HepG2 (cell line): Measurements from ENCODE around the gene NDUFB7. TPM values are rescaled to one million over a fixed set of nuclear protein-coding genes. Genes with fewer than 3 reads are reported as not detected.
A peak's percentile ranks its signal among the peaks of the same experiment; 100 is the strongest.

Source experiments
- ATAC-seq: fragments of 200-7000 bp; cut with Tn5 transposase; 3 replicates; pipeline ENCODE4 v1.9.1; 2020; ENCODE audit warnings: mild to moderate bottlenecking, moderate library complexity
- BruUV-seq: library from RNA; stranded (reverse); fragments of 400-500 nt; replicated peaks from 2 replicates; lab custom pipeline; 2021; lab: Mats Ljungman, UMichigan
- CTCF ChIA-PET: fragments of 300-600 bp; formaldehyde crosslinking; extraction: SDS; loops from one replicate; lab custom pipeline; 2021; ENCODE audit warnings: low total read pairs, inconsistent platforms, low intra/inter-chr PET ratio; lab: Yijun Ruan, JAX
- POLR2A ChIA-PET: fragments of 350-600 bp; sonication (Branson Sonifier 250); formaldehyde crosslinking; loops from one replicate; lab custom pipeline; 2020; ENCODE audit warnings: antibody characterized with exemption, inconsistent platforms; lab: Yijun Ruan, JAX
- DNase-seq: peaks from one replicate; pipeline ENCODE4 v3.0.0-alpha.2; 2015; ENCODE audit warnings: low spot score
- FAIRE-seq: peaks from 3 replicates; lab custom pipeline; 2011; peaks lifted over from hg19 to GRCh38; lab: Jason Lieb, UNC
- H2AFZ ChIP-seq: one replicate; pipeline ENCODE4 v1.6.1; 2011; ENCODE audit warnings: low read length, inconsistent platforms
- H3K27ac ChIP-seq: fragments of 300-600 bp; 3 replicates; pipeline ENCODE4 v1.8.0; 2011; ENCODE audit warnings: mixed run types, mild to moderate bottlenecking, mixed read lengths, low read length, inconsistent platforms; ENCODE audit not compliant: insufficient read depth; ENCODE audit errors: extremely low read length
- H3K27me3 ChIP-seq, 2 experiments: fragments of 200-600 bp in 1 of 2; 2 replicates in 1 of 2; 3 replicates in 1 of 2; pipeline versions ENCODE4 v1.6.0 to v1.8.0; 2011; ENCODE audit warnings: low read length in 2 of 2, mild to moderate bottlenecking in 2 of 2, moderate library complexity in 2 of 2, inconsistent platforms in 1 of 2; ENCODE audit not compliant: insufficient read depth in 2 of 2, control insufficient read depth in 1 of 2
- H3K36me3 ChIP-seq, 2 experiments: fragments of 200-600 bp in 1 of 2; replicated peaks in 1 of 2; 2 replicates in 1 of 2; 3 replicates in 1 of 2; pipeline versions ENCODE4 v1.5.1 to v1.8.0; 2011; ENCODE audit warnings: low read length in 2 of 2, inconsistent platforms in 1 of 2; ENCODE audit not compliant: insufficient read depth in 2 of 2, control insufficient read depth in 1 of 2
- H3K4me1 ChIP-seq: 2 replicates; pipeline ENCODE4 v1.5.1; 2012; ENCODE audit warnings: low read length, inconsistent platforms; ENCODE audit not compliant: insufficient read depth
- H3K4me2 ChIP-seq: 2 replicates; pipeline ENCODE4 v1.6.0; 2011; ENCODE audit warnings: low read depth, low read length, inconsistent platforms
- H3K4me3 ChIP-seq, 3 experiments: fragments of 200-600 bp in 1 of 3; sonication (generic), shearing (Covaris generic) in 1 of 3; replicated peaks in 1 of 3; 2 replicates each; pipeline ENCODE4 v1.5.1; 2011 to 2016; ENCODE audit warnings: low read length in 3 of 3, inconsistent platforms in 2 of 3, low read depth in 2 of 3, mild to moderate bottlenecking in 2 of 3, control low read depth in 1 of 3, mixed read lengths in 1 of 3; ENCODE audit not compliant: insufficient read depth in 1 of 3
- H3K79me2 ChIP-seq: one replicate; pipeline ENCODE4 v1.6.1; 2011; ENCODE audit warnings: low read length, inconsistent platforms; ENCODE audit not compliant: insufficient read depth
- H3K9ac ChIP-seq: 2 replicates; pipeline ENCODE4 v1.6.0; 2011; ENCODE audit warnings: mild to moderate bottlenecking, low read depth, low read length, inconsistent platforms; ENCODE audit not compliant: insufficient read depth
- H3K9me3 ChIP-seq: 2 replicates; pipeline ENCODE4 v1.5.1; 2012; ENCODE audit warnings: mild to moderate bottlenecking, low read length
- H4K20me1 ChIP-seq: 2 replicates; pipeline ENCODE4 v1.6.0; 2011; ENCODE audit warnings: inconsistent platforms, mild to moderate bottlenecking, low read length, moderate library complexity; ENCODE audit not compliant: insufficient read depth
- HNF4A ChIP-seq: sonication (generic); formaldehyde crosslinking; IDR thresholded peaks from 2 replicates; pipeline ENCODE4 v1.4.0; 2020; ENCODE audit warnings: missing genetic modification reagents
- MAFK ChIP-seq, 2 experiments: IDR thresholded peaks in 1 of 2; conservative IDR thresholded peaks in 1 of 2; 2 replicates each; pipeline ENCODE4 v1.6.1; 2011; ENCODE audit warnings: improper control_type of control experiment in 2 of 2, low read length in 2 of 2
- NONO ChIP-seq, 2 experiments: fragments of 450-650 bp in 1 of 2; sonication (generic) in 1 of 2; formaldehyde crosslinking in 1 of 2; IDR thresholded peaks in 1 of 2; conservative IDR thresholded peaks in 1 of 2; 2 replicates each; pipeline versions ENCODE4 v1.6.1 to v1.8.0; 2017 to 2022; ENCODE audit warnings: mild to moderate bottlenecking in 1 of 2, missing genetic modification reagents in 1 of 2, moderate library complexity in 1 of 2
- NR1H2 ChIP-seq: sonication (generic); formaldehyde crosslinking; IDR thresholded peaks from 2 replicates; pipeline ENCODE4 v1.8.1; 2022; ENCODE audit warnings: low read depth, missing genetic modification reagents, borderline replicate concordance
- NR2F1 ChIP-seq, 2 experiments: fragments of 450-650 bp in 1 of 2; formaldehyde crosslinking in 1 of 2; IDR thresholded peaks; 2 replicates each; pipeline versions ENCODE4 v1.5.0 to v1.6.1; 2016 to 2020; ENCODE audit warnings: mild to moderate bottlenecking in 1 of 2, missing compliant biosample characterization in 1 of 2, missing genetic modification reagents in 1 of 2, moderate library complexity in 1 of 2
- RBM39 ChIP-seq: fragments of 200-400 bp; formaldehyde crosslinking; IDR thresholded peaks from one replicate; pipeline ENCODE4 v1.6.1; 2018; ENCODE audit warnings: antibody characterized with exemption, mild to moderate bottlenecking, low read depth, low read length; ENCODE audit not compliant: poor library complexity, severe bottlenecking
- ZNF30 ChIP-seq: sonication (generic); formaldehyde crosslinking; IDR thresholded peaks from 2 replicates; pipeline ENCODE4 v1.5.0; 2020; ENCODE audit warnings: mild to moderate bottlenecking, missing genetic modification reagents
- ZNF629 ChIP-seq: sonication (generic); formaldehyde crosslinking; conservative IDR thresholded peaks from 2 replicates; pipeline ENCODE4 v1.5.0; 2020; ENCODE audit warnings: missing genetic modification reagents
- ZNF879 ChIP-seq: sonication (generic); formaldehyde crosslinking; IDR thresholded peaks from 2 replicates; pipeline ENCODE4 v1.8.1; 2023; ENCODE audit warnings: missing genetic modification reagents
- WGBS: methylation state at CpG from one replicate; pipeline ENCODE4 v1.1.6; 2017; ENCODE audit warnings: low lambda C conversion rate; 5-methylcytosine and 5-hydroxymethylcytosine counted together
- in situ Hi-C: cut with HindIII; loops from 2 replicates; pipeline ENCODE4 v1.10.0; 2017; ENCODE audit warnings: low pct_unique_long_range_greater_than_20kb; ENCODE audit not compliant: extremely low pct_ligation_motif_present
- intact Hi-C: fragments of 100-400 bp; cut with micrococcal nuclease; formaldehyde crosslinking; loops from one replicate; pipeline ENCODE4 v1.10.0; 2022; ENCODE audit not compliant: unreplicated experiment
- polyA plus RNA-seq, 8 experiments: library from polyadenylated mRNA; depleted of rRNA in 3 of 8; stranded (reverse) in 7 of 8; unstranded in 1 of 8; fragments of >200 nt; fragmentation: Illumina TruSeq in 4 of 8; extraction: Trizol in 4 of 8; gene quantifications; 2 replicates each; pipeline versions ENCODE4 v1.2.1 to v1.2.3, GENCODE V29; 2011 to 2016; ENCODE audit warnings: low read depth in 4 of 8, missing spikeins in 1 of 8, mixed read lengths in 1 of 8; ENCODE audit not compliant: insufficient read depth in 1 of 8
- total RNA-seq, 5 experiments: library from RNA; depleted of rRNA; stranded (reverse); fragments of >200 nt; fragmentation: Illumina TruSeq; extraction: Trizol; gene quantifications; 2 replicates each; pipeline ENCODE4 v1.2.3, GENCODE V29; 2016; ENCODE audit warnings: low read depth in 1 of 5
- TF ChIP-seq, protein P1 (sequence below): sonication (generic); formaldehyde crosslinking; IDR thresholded peaks from 2 replicates; pipeline ENCODE4 v1.4.0; 2020; ENCODE audit warnings: mild to moderate bottlenecking, missing genetic modification reagents, borderline replicate concordance

The NDUFB7 gene
- total and polyA plus RNA-seq, 2 of the 13 experiments (the other 11 are each of a cell fraction or from before 2014, with no cell fraction given) = 156 to 198 TPM

DNA sequence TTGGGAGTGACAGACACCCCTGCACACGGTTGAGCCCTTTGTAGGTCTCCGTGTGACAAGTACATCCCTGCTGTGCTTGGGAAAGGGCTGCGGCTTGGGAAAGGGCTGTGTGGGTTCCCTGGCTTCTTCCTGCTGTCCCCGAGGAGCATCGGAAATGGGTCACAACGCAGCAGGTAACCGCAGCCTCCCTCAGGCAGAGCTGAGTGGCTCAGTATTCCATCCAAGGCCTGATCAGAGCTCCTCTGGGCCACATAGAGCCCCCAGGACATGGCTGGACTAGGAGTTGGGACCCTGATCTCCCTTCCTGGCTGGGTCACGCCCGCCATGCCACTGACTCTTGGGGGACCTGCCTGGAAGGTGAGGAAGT lies 26.2 kb downstream of the NDUFB7 start (continued):
- TF ChIP-seq NR2F1 (CRISPR knock-in tag; IDR thresholded peaks at IDR 0.05) (no peak), ZNF879 (CRISPR knock-in tag) (no peak)
- TF ChIP-seq, all 625 proteins: peak for 0

DNA sequence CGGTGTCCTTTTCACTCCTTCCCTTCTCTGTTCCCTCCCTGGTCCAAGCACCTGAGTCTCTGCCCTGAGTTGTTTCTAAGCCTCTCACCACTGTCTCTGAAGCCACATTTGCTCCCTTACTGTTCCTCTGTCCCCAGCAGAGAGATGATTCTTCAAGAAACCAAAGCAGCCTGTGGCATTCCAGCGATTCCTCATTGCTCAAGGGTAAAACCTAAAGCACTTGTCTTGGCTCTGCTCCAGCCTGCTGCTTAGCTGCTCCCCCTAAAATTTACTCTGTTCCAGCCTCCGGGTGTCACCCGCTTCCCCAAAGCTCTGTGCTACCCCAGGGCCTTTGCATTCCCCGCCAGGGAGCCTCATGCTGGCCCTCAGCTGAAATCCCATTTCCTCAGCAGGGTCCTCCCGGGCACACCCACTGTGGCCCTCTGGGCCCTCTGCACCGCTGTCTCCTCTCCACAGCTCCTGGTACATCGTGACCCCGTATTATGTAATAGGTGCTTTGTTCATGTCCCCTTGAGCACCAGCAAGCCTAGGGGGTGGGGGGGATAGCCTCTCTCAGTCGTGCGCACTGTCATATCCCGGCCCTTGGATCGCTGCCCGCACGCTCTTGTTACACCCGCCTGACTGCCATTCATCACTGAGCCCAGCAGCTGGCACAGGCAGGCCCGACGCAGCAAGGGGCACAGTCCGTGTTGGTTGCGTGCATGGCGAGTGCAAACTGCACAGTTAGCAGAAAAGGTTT lies 26.7 kb downstream of the NDUFB7 start:
- FAIRE-seq (no peak), ATAC-seq (no peak), DNase-seq (no peak)
- Histone ChIP-seq H3K27ac (no peak overlapping the region), H2AFZ (no peak overlapping the region), H3K79me2 (peaks cover 33% of the 10 kb centered on the region), H3K36me3 (peaks cover 2 to 14% of the 10 kb centered on the region in 2 experiments; a peak in 2 of 5 replicates), H4K20me1 (0 out of 2 replicates have a peak, but pooled peaks cover 5% of the 10 kb centered on the region), H3K4me2 (no peak overlapping the region), H3K4me1 (peaks cover 2% of the 10 kb centered on the region; the same call in 1 of the 2 replicates), H3K4me3 (no peak overlapping the region), H3K27me3 (no peaks in the 10 kb centered on the region; a peak in 1 of 5 replicates), H3K9me3 (no peaks in the 10 kb centered on the region), H3K9ac (no peak overlapping the region)
- no TSS peak for BruUV-seq
- ChIA-PET CTCF (no interaction called here), POLR2A (no interaction called here)
- intact Hi-C loops = no loop called here
- in situ Hi-C loops = loop anchor here (5.0 kb wide), 1 partner anchor 43 kb away; no protein-coding TSS in a partner anchor
- 92% methylated on average over 21 of the region's 21 CpGs for WGBS
- TF ChIP-seq NR1H2 (CRISPR knock-in tag) = no peak
- peak; percentile 36 to 38; a peak in 3 of 4 replicates for TF ChIP-seq MAFK (conservative IDR thresholded peaks at IDR 0.05 in 1 of 2, IDR thresholded peaks at IDR 0.05 in 1 of 2; ENCODE audit: low read length in 2 of 2)

DNA sequence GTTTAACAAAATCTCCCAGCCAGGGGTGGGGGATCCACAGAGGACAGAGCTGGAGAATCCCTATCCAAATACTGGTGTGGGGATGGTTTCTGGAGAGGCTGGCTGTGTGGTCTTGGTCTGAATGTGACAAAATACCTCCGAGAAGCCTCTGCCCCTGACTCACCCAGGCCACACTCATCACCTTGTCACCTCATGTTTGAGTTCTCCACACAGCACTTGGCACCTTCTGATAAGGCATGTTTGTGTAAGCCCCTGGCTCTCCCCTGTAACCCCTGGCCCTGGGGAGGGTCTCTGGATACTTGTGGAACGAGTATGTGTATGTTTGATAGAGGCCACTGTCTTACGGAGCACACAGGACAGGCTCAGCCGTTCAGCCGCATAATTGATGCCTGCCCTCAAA lies 27.8 kb downstream of the NDUFB7 start:
- no peaks in the 10 kb centered on the region; a peak in 1 of 5 replicates for H3K27me3 ChIP-seq
- intact Hi-C loops (no loop called here), in situ Hi-C loops (no loop called here)
- DNase-seq = no peak
- no peak overlapping the region for H2AFZ ChIP-seq
- no TSS peak for BruUV-seq
- ChIA-PET CTCF (no interaction called here), POLR2A (no interaction called here)
- H3K27ac ChIP-seq = no peak overlapping the region
- H4K20me1 ChIP-seq = 0 out of 2 replicates have a peak, but pooled peaks cover 5% of the 10 kb centered on the region
- ATAC-seq = no peak
- H3K36me3 ChIP-seq = peaks cover 6 to 19% of the 10 kb centered on the region in 2 experiments; a peak in 3 of 5 replicates
- H3K79me2 ChIP-seq = peaks cover 36% of the 10 kb centered on the region
- no peaks in the 10 kb centered on the region for H3K4me1 ChIP-seq
- no peak overlapping the region for H3K9ac ChIP-seq
- no peak overlapping the region for H3K4me3 ChIP-seq
- WGBS = 83% methylated on average over 5 of the region's 5 CpGs
- H3K9me3 ChIP-seq = no peaks in the 10 kb centered on the region
- no peak for FAIRE-seq
- H3K4me2 ChIP-seq = no peak overlapping the region
- TF ChIP-seq ZNF30 (CRISPR knock-in tag) (no peak), NONO (IDR thresholded peaks at IDR 0.05) (no peak), NONO (CRISPR knock-in tag; conservative IDR thresholded peaks at IDR 0.05) (no peak), RBM39 (no peak), ZNF629 (CRISPR knock-in tag) (no peak), HNF4A (CRISPR knock-in tag) (no peak)
- TF ChIP-seq, protein P1, sequence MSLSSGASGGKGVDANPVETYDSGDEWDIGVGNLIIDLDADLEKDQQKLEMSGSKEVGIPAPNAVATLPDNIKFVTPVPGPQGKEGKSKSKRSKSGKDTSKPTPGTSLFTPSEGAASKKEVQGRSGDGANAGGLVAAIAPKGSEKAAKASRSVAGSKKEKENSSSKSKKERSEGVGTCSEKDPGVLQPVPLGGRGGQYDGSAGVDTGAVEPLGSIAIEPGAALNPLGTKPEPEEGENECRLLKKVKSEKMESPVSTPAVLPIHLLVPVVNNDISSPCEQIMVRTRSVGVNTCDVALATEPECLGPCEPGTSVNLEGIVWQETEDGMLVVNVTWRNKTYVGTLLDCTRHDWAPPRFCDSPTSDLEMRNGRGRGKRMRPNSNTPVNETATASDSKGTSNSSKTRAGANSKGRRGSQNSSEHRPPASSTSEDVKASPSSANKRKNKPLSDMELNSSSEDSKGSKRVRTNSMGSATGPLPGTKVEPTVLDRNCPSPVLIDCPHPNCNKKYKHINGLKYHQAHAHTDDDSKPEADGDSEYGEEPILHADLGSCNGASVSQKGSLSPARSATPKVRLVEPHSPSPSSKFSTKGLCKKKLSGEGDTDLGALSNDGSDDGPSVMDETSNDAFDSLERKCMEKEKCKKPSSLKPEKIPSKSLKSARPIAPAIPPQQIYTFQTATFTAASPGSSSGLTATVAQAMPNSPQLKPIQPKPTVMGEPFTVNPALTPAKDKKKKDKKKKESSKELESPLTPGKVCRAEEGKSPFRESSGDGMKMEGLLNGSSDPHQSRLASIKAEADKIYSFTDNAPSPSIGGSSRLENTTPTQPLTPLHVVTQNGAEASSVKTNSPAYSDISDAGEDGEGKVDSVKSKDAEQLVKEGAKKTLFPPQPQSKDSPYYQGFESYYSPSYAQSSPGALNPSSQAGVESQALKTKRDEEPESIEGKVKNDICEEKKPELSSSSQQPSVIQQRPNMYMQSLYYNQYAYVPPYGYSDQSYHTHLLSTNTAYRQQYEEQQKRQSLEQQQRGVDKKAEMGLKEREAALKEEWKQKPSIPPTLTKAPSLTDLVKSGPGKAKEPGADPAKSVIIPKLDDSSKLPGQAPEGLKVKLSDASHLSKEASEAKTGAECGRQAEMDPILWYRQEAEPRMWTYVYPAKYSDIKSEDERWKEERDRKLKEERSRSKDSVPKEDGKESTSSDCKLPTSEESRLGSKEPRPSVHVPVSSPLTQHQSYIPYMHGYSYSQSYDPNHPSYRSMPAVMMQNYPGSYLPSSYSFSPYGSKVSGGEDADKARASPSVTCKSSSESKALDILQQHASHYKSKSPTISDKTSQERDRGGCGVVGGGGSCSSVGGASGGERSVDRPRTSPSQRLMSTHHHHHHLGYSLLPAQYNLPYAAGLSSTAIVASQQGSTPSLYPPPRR (CRISPR knock-in tag) = no peak
